GM20431 (cell line): ENCODE results near the gene CTU2.

Source experiments
- in situ Hi-C: fragments of 300-500 bp; cut with MseI, MboI; formaldehyde crosslinking; loops from one replicate; pipeline ENCODE4 v1.15.0; 2020; ENCODE audit warnings: low sequenced_read_pairs; ENCODE audit not compliant: unreplicated experiment

Gene CTU2

GRCh38 chr16:88755745-88756443 is 49.6 kb downstream of the CTU2 start:
- in situ Hi-C loops: no loop called here

- in situ Hi-C loops: no loop called here
Observed at GRCh38 chr16:88758227-88758943, 52.1 kb downstream of the CTU2 start.

GRCh38 chr16:88758944-88759244 is 52.6 kb downstream of the CTU2 start:
- in situ Hi-C loops: no loop called here

- in situ Hi-C loops: no loop called here
Observed at GRCh38 chr16:88759245-88759975, 53.1 kb downstream of the CTU2 start.

GRCh38 chr16:88759976-88760350 is 53.7 kb downstream of the CTU2 start:
- in situ Hi-C loops: no loop called here

GRCh38 chr16:88760424-88761142 is 54.3 kb downstream of the CTU2 start:
- in situ Hi-C loops: no loop called here

- in situ Hi-C loops: no loop called here
Observed at GRCh38 chr16:88761143-88761534, 54.8 kb downstream of the CTU2 start.

- in situ Hi-C loops: no loop called here
Observed at GRCh38 chr16:88761830-88762229, 55.5 kb downstream of the CTU2 start.

GRCh38 chr16:88762258-88762870 is 56.1 kb downstream of the CTU2 start:
- in situ Hi-C loops: no loop called here

- in situ Hi-C loops: no loop called here
Observed at GRCh38 chr16:88762941-88763340, 56.6 kb downstream of the CTU2 start.

- in situ Hi-C loops: no loop called here
Observed at GRCh38 chr16:88763502-88764053, 57.3 kb downstream of the CTU2 start.

- in situ Hi-C loops: no loop called here
Observed at GRCh38 chr16:88764080-88764479, 57.8 kb downstream of the CTU2 start.

- in situ Hi-C loops: no loop called here
Observed at GRCh38 chr16:88764913-88765349, 58.6 kb downstream of the CTU2 start.
